ENCODE results near the gene EPN2.

EPN2 gene

GRCh38 chr17:19269106-19269505 lies 31.9 kb downstream of the EPN2 start:
- TF ChIP-seq CTCF (IDR thresholded peaks at IDR 0.05; ENCODE audit: insufficient read depth, low read depth, low read length, missing control alignments): no peak
- no peak for DNase-seq (ENCODE audit: low read depth)
- H3K4me3 ChIP-seq (ENCODE audit: low read length): no peak overlapping the region

DNA sequence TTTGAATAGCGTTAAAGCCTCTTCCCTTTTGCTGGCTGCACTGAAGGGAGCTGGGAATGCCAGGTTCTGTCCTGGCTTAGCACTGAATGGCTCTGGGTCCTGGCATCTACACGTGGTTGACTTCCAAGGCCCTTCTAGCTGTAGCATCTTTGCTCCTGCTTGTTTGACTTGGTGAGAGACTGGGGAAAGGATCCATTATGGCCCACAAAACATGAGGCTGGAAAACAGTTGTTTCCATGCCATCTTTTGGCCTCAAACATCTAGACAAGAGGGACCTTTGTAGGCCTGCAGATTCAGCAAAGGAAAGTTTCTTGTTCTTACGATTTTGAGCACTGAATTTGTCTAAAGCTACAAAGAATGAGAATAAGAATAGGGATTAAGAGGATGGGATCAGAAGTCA lies 32.5 kb downstream of the EPN2 start:
- no peak overlapping the region for H3K4me3 ChIP-seq (ENCODE audit: low read length)
- DNase-seq (ENCODE audit: low read depth): no peak
- no peak for TF ChIP-seq CTCF (IDR thresholded peaks at IDR 0.05; ENCODE audit: insufficient read depth, low read depth, low read length, missing control alignments)

- no peak overlapping the region for H3K4me3 ChIP-seq (ENCODE audit: low read length)
- DNase-seq (ENCODE audit: low read depth): no peak
- TF ChIP-seq CTCF (IDR thresholded peaks at IDR 0.05; ENCODE audit: insufficient read depth, low read depth, low read length, missing control alignments): no peak
Observed at GRCh38 chr17:19270347-19270703, 33.2 kb downstream of the EPN2 start.

- H3K4me3 ChIP-seq (ENCODE audit: low read length): no peak overlapping the region
- no peak for TF ChIP-seq CTCF (IDR thresholded peaks at IDR 0.05; ENCODE audit: insufficient read depth, low read depth, low read length, missing control alignments)
- no peak for DNase-seq (ENCODE audit: low read depth)
Observed at GRCh38 chr17:19270704-19271611, 33.8 kb downstream of the EPN2 start.

- no peak overlapping the region for H3K4me3 ChIP-seq (ENCODE audit: low read length)
- DNase-seq (ENCODE audit: low read depth): peak; percentile 8
- no peak for TF ChIP-seq CTCF (IDR thresholded peaks at IDR 0.05; ENCODE audit: insufficient read depth, low read depth, low read length, missing control alignments)
Observed at GRCh38 chr17:19271780-19272357, 34.7 kb downstream of the EPN2 start.

- no peak for DNase-seq (ENCODE audit: low read depth)
- TF ChIP-seq CTCF (IDR thresholded peaks at IDR 0.05; ENCODE audit: insufficient read depth, low read depth, low read length, missing control alignments): no peak
- no peak overlapping the region for H3K4me3 ChIP-seq (ENCODE audit: low read length)
Observed at GRCh38 chr17:19273731-19274130, 36.6 kb downstream of the EPN2 start.
